Ascending aorta (tissue), 2 donors: ENCODE measurements around the gene AKAP4. TPM values are rescaled to one million over a fixed set of nuclear protein-coding genes. Genes with fewer than 3 reads are reported as not detected.

Source experiments
- DNase-seq, 2 donors: peaks; one replicate each; pipeline ENCODE4 v3.0.0-alpha.2; 2019; ENCODE audit warnings: low spot score in 2 of 2
- H3K27ac ChIP-seq, 2 donors: fragments of 200-600 bp; sonication (generic); one replicate each; pipeline ENCODE4 v1.5.1; 2016 to 2017; ENCODE audit warnings: mild to moderate bottlenecking in 1 of 2
- H3K27me3 ChIP-seq: fragments of 200-600 bp; sonication (generic); one replicate; pipeline ENCODE4 v1.5.1; 2017
- H3K36me3 ChIP-seq, 2 donors: fragments of 200-600 bp; sonication (generic); one replicate each; pipeline ENCODE4 v1.5.1; 2016
- H3K4me1 ChIP-seq, 2 donors: fragments of 200-600 bp; sonication (generic); one replicate each; pipeline ENCODE4 v1.5.1; 2016 to 2017; ENCODE audit warnings: mild to moderate bottlenecking in 1 of 2
- H3K4me3 ChIP-seq, 2 donors: fragments of 200-600 bp; sonication (generic); one replicate each; pipeline ENCODE4 v1.5.1; 2016 to 2017; ENCODE audit warnings: mild to moderate bottlenecking in 1 of 2
- H3K9me3 ChIP-seq, 2 donors: fragments of 200-600 bp; sonication (generic); one replicate each; pipeline ENCODE4 v1.5.1; 2016
- intact Hi-C: fragments of 100-400 bp; cut with DNase I; formaldehyde crosslinking; loops from one replicate; pipeline ENCODE4 v1.15.1; 2023
- total RNA-seq: library from RNA; depleted of rRNA; stranded (reverse); fragments of >200 nt; gene quantifications from one replicate; pipeline ENCODE4 v1.1.0, GENCODE V29; 2016
- TF ChIP-seq, protein P1 (sequence below), 3 experiments: fragments of 200-600 bp in 2 of 3; fragments of 450-650 bp in 1 of 3; sonication (generic) in 2 of 3; IDR thresholded peaks; one replicate each; pipeline ENCODE4 v1.5.1; 2016 to 2019; ENCODE audit warnings: antibody characterized with exemption in 3 of 3, mild to moderate bottlenecking in 1 of 3, moderate library complexity in 1 of 3

AKAP4 gene, protein sequence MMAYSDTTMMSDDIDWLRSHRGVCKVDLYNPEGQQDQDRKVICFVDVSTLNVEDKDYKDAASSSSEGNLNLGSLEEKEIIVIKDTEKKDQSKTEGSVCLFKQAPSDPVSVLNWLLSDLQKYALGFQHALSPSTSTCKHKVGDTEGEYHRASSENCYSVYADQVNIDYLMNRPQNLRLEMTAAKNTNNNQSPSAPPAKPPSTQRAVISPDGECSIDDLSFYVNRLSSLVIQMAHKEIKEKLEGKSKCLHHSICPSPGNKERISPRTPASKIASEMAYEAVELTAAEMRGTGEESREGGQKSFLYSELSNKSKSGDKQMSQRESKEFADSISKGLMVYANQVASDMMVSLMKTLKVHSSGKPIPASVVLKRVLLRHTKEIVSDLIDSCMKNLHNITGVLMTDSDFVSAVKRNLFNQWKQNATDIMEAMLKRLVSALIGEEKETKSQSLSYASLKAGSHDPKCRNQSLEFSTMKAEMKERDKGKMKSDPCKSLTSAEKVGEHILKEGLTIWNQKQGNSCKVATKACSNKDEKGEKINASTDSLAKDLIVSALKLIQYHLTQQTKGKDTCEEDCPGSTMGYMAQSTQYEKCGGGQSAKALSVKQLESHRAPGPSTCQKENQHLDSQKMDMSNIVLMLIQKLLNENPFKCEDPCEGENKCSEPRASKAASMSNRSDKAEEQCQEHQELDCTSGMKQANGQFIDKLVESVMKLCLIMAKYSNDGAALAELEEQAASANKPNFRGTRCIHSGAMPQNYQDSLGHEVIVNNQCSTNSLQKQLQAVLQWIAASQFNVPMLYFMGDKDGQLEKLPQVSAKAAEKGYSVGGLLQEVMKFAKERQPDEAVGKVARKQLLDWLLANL
- not detected for total RNA-seq

DNA sequence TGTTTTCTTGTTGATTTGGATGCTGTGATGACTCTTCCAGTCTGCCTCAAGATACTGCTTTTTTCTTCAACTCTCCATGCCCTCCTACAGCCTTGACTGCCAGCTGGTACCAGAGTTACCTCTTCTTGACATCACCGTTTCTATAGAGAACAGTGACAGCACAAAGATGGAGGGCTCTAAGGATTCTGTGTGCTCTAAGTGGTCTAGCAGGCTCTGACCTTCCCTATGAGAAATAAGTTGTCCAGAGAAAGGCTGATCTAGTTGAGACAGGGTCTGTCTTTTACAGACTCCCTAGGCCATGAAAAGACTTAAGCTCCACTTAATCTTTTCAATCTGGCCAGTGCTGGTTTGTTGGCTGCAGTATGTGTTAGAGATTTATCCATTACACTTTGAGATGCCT is at the start of gene AKAP4:
Gene AKAP4 (minus strand): TSS at position 101 of the 400 bp plus-strand sequence. CDS start 118 bp downstream, outside the sequence.
- TF ChIP-seq, protein P1, sequence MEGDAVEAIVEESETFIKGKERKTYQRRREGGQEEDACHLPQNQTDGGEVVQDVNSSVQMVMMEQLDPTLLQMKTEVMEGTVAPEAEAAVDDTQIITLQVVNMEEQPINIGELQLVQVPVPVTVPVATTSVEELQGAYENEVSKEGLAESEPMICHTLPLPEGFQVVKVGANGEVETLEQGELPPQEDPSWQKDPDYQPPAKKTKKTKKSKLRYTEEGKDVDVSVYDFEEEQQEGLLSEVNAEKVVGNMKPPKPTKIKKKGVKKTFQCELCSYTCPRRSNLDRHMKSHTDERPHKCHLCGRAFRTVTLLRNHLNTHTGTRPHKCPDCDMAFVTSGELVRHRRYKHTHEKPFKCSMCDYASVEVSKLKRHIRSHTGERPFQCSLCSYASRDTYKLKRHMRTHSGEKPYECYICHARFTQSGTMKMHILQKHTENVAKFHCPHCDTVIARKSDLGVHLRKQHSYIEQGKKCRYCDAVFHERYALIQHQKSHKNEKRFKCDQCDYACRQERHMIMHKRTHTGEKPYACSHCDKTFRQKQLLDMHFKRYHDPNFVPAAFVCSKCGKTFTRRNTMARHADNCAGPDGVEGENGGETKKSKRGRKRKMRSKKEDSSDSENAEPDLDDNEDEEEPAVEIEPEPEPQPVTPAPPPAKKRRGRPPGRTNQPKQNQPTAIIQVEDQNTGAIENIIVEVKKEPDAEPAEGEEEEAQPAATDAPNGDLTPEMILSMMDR (IDR thresholded peaks at IDR 0.05), result no peak
- Histone ChIP-seq H3K27me3 (no peaks in the 10 kb centered on the region), H3K4me3 (no peak within 1 kb of the TSS), H3K4me1 (peaks cover 0 to 6% of the 10 kb centered on the region in 2 donors), H3K36me3 (no peaks in the 10 kb centered on the region), H3K27ac (no peak within 1 kb of the TSS), H3K9me3 (no peaks in the 10 kb centered on the region)
- intact Hi-C loops, result loop anchor here (5.0 kb wide), 1 partner anchor 284 kb away; no protein-coding TSS in a partner anchor
- DNase-seq, result no peak

DNA sequence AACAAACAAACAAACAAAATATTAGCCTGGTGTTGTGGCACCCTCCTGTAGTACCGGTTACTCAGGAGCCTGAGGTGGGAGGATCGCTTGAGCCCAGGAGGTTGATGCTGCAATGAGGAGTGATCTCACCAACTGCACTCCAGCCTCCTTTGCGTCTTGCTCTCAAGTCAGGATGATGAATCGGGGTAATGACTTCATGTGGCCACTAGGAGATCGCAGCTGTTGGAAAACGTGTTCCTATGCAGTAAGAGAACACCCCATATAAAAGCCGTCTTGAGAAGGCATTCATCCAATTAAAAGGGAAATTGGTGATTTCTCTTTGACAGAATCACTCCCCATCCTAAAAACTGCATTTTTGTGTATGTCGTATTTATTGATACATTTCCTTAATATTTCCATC is 10.7 kb upstream of the AKAP4 start:
- no peak overlapping the region for H3K27ac ChIP-seq
- intact Hi-C loops, result no loop called here
- H3K4me1 ChIP-seq, result no peaks in the 10 kb centered on the region
- TF ChIP-seq, protein P1 (IDR thresholded peaks at IDR 0.05), result peak in 1 of 3 experiments; percentile 6
- no peaks in the 10 kb centered on the region for H3K27me3 ChIP-seq
- no peak for DNase-seq
- no peak overlapping the region for H3K4me3 ChIP-seq
- no peaks in the 10 kb centered on the region for H3K36me3 ChIP-seq
- H3K9me3 ChIP-seq, result no peaks in the 10 kb centered on the region

DNA sequence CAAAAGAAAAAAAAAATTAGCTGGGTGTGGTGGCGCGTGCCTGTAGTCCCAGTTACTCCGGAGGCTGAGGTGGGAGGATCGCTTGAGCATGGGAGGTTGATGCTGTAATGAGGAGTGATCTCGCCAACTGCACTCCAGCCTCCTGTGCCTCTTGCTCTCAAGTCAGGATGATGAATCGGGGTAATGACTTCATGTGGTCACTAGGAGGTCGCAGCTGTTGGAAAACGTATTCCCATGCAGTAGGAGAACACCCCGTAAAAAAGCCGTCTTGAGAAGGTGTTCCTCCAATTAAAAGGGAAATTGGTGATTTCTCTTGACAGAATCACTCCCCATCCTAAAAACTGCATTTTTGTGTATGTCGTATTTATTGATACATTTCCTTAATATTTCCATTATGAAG is 5.9 kb upstream of the AKAP4 start:
- Histone ChIP-seq H3K27ac (no peak overlapping the region), H3K36me3 (no peaks in the 10 kb centered on the region), H3K4me3 (no peak overlapping the region), H3K9me3 (no peaks in the 10 kb centered on the region), H3K27me3 (no peaks in the 10 kb centered on the region), H3K4me1 (peaks cover 0 to 6% of the 10 kb centered on the region in 2 donors)
- intact Hi-C loops, result no loop called here
- TF ChIP-seq, protein P1 (IDR thresholded peaks at IDR 0.05), result no peak
- DNase-seq, result no peak

DNA sequence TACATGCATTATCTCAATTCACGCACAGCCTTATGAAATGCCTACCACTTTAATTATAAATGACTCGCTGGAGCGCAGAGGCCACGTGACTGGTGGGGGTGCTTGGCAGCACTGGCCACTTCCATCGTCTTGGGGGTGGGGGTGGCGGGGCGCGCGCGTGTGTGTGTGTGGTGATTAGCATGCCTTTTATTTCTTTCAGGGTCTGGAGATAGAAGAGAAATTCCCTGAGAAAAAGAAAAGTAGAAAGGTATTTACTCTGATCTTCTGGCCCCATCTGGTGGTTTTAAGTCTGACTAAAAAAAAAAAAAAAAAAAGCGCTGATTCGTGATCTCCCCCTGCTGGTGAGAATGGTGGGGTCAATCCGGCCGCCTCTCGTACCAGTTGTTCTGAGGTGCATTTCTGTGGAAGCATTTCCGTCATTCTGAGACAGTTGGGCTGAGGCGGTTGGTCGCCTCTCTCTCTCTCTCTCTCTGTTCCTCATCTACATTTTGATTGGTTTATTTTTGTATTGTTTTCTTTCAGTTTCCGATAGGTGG is 3.6 kb upstream of the AKAP4 start, which contains the start of gene CCNB3:
Gene CCNB3 (plus strand): TSS at position 402 of the 536 bp plus-strand sequence. CDS start 80,399 bp downstream, outside the sequence.
- Histone ChIP-seq H3K27me3 (no peaks in the 10 kb centered on the region), H3K36me3 (no peaks in the 10 kb centered on the region), H3K4me3 (peak within 1 kb of the TSS; percentile 3 to 51), H3K9me3 (no peaks in the 10 kb centered on the region), H3K27ac (no peak within 1 kb of the TSS), H3K4me1 (peaks cover 0 to 6% of the 10 kb centered on the region in 2 donors)
- intact Hi-C loops, result loop anchor here (5.0 kb wide), 1 partner anchor 287 kb away; no protein-coding TSS in a partner anchor
- peak in 1 of 2 donors; percentile 75 for DNase-seq
- TF ChIP-seq, protein P1 (IDR thresholded peaks at IDR 0.05), result peak; percentile 30 to 59 (median 57)

DNA sequence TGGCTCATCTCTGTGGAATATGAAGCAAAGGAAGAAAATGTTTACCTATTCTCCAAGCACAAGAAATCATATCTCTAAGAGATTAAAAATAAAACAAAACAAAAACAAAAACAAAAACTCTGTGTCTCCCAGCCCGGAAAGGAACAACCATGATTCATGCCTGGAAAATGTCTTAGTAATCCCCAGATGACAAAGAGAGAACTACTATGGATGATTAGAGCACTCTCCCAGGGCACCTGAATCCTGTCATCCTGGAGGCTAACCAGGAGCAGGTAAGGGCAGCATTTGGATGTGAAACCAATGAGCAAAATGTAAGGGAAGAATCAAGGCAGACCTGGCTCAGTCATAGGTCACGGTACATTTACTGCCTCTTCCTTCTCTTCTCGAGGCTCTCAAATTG is 1.7 kb upstream of the AKAP4 start:
- Histone ChIP-seq H3K27me3 (no peaks in the 10 kb centered on the region), H3K27ac (no peak overlapping the region), H3K9me3 (no peaks in the 10 kb centered on the region), H3K4me3 (no peak overlapping the region), H3K4me1 (peaks cover 0 to 6% of the 10 kb centered on the region in 2 donors), H3K36me3 (no peaks in the 10 kb centered on the region)
- intact Hi-C loops, result loop anchor here (5.0 kb wide), 1 partner anchor 285 kb away; no protein-coding TSS in a partner anchor
- DNase-seq, result no peak
- TF ChIP-seq, protein P1 (IDR thresholded peaks at IDR 0.05), result no peak
